GM13976 (cell line): ENCODE results near the gene RET.

Experiments
- DNase-seq: peaks from one replicate; pipeline ENCODE4 v3.0.0; 2012; ENCODE audit warnings: low spot score
- CTCF ChIP-seq: IDR thresholded peaks from 2 replicates; pipeline ENCODE4 v1.5.1; 2012; ENCODE audit warnings: borderline replicate concordance, mild to moderate bottlenecking; ENCODE audit not compliant: insufficient read depth; ENCODE audit errors: extremely low read depth, missing control alignments, control extremely low read depth
- in situ Hi-C: fragments of 300-500 bp; cut with MboI; formaldehyde crosslinking; loops from one replicate; pipeline ENCODE4 v1.12.0; 2022; ENCODE audit warnings: low sequenced_read_pairs, mixed read lengths, inconsistent platforms; ENCODE audit not compliant: unreplicated experiment

The RET gene

DNA sequence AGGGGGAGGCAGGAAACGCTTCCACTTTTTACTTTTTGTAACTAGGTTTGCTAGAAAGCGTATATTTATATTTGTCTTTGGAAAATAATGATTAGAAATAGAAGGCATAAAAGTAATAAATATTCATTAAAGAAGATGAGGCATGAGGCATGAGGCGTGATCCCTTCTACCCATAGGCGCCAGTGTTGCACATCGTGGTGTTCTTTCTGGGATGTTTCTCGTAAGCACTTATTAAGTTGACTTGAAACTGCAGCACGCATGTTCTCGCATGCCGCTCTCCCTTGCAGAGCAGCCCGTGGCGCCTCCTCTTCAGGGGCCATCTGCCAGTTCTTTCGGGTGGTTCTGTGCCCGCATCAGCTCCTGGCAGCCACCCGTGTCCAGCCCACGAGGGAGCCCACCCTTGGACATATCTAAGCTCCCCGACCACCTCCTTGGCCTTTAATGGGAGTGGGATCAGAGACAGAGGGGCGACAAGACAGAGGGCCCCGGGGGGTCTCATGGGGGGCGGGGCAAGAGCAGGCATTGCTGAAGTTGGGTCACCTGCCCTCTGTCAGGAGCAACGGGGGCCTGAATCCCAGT, 32.9 kb downstream of the RET start:
- no peak for DNase-seq
- in situ Hi-C loops: no loop called here

GRCh38 chr10:43110338-43111071, 33.6 kb downstream of the RET start:
- in situ Hi-C loops: no loop called here
- TF ChIP-seq CTCF: no peak
- no peak for DNase-seq

More for the DNA sequence above, 32.9 kb downstream of the RET start:
- no peak for TF ChIP-seq CTCF

- in situ Hi-C loops: no loop called here
- no peak for DNase-seq
- no peak for TF ChIP-seq CTCF
These were observed 34.2 kb downstream of the RET start for GRCh38 chr10:43111101-43111500.

DNA sequence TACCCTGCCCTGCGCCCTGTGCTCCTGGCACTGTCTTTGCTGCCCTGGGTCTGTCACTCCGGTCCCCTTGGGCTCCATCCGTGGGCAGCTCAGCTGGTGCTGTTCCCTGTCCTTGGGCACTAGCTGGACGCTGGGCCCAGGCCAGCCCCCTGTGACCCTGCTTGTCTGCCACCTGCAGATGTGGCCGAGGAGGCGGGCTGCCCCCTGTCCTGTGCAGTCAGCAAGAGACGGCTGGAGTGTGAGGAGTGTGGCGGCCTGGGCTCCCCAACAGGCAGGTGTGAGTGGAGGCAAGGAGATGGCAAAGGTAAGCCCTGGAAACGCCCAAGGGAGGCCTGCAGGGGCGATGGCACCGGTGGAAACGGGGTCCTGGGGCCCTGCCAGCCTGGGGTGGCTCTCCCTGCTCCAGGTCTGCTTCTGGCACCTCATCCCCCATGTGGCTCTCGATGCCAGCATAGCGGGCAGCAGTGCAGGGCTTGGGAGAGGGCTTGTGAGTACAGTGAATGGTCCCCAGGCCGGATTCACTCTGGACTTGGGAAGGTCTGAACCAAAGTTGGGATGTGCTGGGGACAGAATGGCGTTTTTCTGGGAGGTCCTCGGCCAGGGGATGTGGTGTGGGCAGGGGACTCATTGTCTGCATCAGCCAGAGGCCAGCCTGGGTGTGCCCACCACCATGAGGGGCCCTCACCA, 35.2 kb downstream of the RET start:
- TF ChIP-seq CTCF: no peak
- in situ Hi-C loops: no loop called here
- DNase-seq: no peak

DNA sequence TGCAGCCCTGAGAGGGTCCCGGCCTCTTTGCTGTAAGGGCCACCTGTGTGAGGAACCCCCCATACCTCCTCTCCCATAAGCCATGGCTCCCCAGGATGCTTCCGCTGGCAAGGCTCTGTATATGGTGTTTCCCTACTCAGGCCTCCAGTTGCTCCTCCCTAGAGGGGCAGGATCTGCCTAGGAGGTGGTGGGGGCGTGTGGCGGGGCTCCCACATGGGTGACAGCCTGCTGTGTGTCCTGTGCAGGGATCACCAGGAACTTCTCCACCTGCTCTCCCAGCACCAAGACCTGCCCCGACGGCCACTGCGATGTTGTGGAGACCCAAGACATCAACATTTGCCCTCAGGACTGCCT, 35.7 kb downstream of the RET start:
- no peak for DNase-seq
- in situ Hi-C loops: no loop called here
- no peak for TF ChIP-seq CTCF

GRCh38 chr10:43113201-43114087, 36.6 kb downstream of the RET start:
- no peak for DNase-seq
- in situ Hi-C loops: no loop called here

More at GRCh38 chr10:43113201-43114087, 36.6 kb downstream of the RET start:
- no peak for TF ChIP-seq CTCF
